ENCODE data around the gene SLC35E3. TPM values are rescaled to one million over a fixed set of nuclear protein-coding genes. Genes with fewer than 3 reads are reported as not detected.

SLC35E3 gene
- total and polyA plus RNA-seq, 2 donors from 2014 or later, result 7.7 to 8.7 TPM

GRCh38 chr12:68812553-68813241 is 66.7 kb downstream of the SLC35E3 start:
- intact Hi-C loops (cut with DNase I), result no loop called here
- H3K9ac ChIP-seq (ENCODE audit: low read length in 3 of 3), result no peak overlapping the region
- FAIRE-seq (no peak), DNase-seq (no peak)
- H3K4me1 ChIP-seq (ENCODE audit: control insufficient read depth in 2 of 3, insufficient read depth in 2 of 3, low read depth in 1 of 3, low read length in 3 of 3), result peaks cover 0 to 3% (median 2%) of the 10 kb centered on the region in 3 donors
- H3K27ac ChIP-seq (ENCODE audit: low read depth in 2 of 2, low read length in 2 of 2), result no peak overlapping the region
- H3K36me3 ChIP-seq (ENCODE audit: control insufficient read depth in 2 of 3, insufficient read depth in 3 of 3, low read length in 3 of 3), result peaks cover 6 to 14% (median 12%) of the 10 kb centered on the region in 3 donors
- H3K4me3 ChIP-seq (ENCODE audit: low read length in 3 of 3), result no peak overlapping the region
- no peaks in the 10 kb centered on the region for H3K27me3 ChIP-seq (ENCODE audit: control insufficient read depth, insufficient read depth, low read length)
- no peak for TF ChIP-seq CTCF (IDR thresholded peaks at IDR 0.05; ENCODE audit: borderline replicate concordance, extremely low read depth, insufficient read depth)
- H3K9me3 ChIP-seq (ENCODE audit: control insufficient read depth in 2 of 3, insufficient read depth in 1 of 3, low read length in 3 of 3), result no peaks in the 10 kb centered on the region

GRCh38 chr12:68813242-68813593 is 67.2 kb downstream of the SLC35E3 start:
- FAIRE-seq, result no peak
- no peak overlapping the region for H3K9ac ChIP-seq (ENCODE audit: low read length in 3 of 3)
- H3K27me3 ChIP-seq (ENCODE audit: control insufficient read depth, insufficient read depth, low read length), result no peaks in the 10 kb centered on the region
- no peak overlapping the region for H3K4me3 ChIP-seq (ENCODE audit: low read length in 3 of 3)
- no peak for TF ChIP-seq CTCF (IDR thresholded peaks at IDR 0.05; ENCODE audit: borderline replicate concordance, extremely low read depth, insufficient read depth)
- H3K36me3 ChIP-seq (ENCODE audit: control insufficient read depth in 2 of 3, insufficient read depth in 3 of 3, low read length in 3 of 3), result peaks cover 6 to 14% (median 12%) of the 10 kb centered on the region in 3 donors
- H3K4me1 ChIP-seq (ENCODE audit: control insufficient read depth in 2 of 3, insufficient read depth in 2 of 3, low read depth in 1 of 3, low read length in 3 of 3), result peaks cover 0 to 3% (median 2%) of the 10 kb centered on the region in 3 donors
- intact Hi-C loops (cut with DNase I), result no loop called here
- no peaks in the 10 kb centered on the region for H3K9me3 ChIP-seq (ENCODE audit: control insufficient read depth in 2 of 3, insufficient read depth in 1 of 3, low read length in 3 of 3)
- no peak for DNase-seq
- H3K27ac ChIP-seq (ENCODE audit: low read depth in 2 of 2, low read length in 2 of 2), result no peak overlapping the region

- H3K9ac ChIP-seq (ENCODE audit: low read length in 3 of 3), result no peak overlapping the region
- TF ChIP-seq CTCF (IDR thresholded peaks at IDR 0.05; ENCODE audit: borderline replicate concordance, extremely low read depth, insufficient read depth), result no peak
- H3K9me3 ChIP-seq (ENCODE audit: control insufficient read depth in 2 of 3, insufficient read depth in 1 of 3, low read length in 3 of 3), result no peaks in the 10 kb centered on the region
- no peaks in the 10 kb centered on the region for H3K27me3 ChIP-seq (ENCODE audit: control insufficient read depth, insufficient read depth, low read length)
- intact Hi-C loops (cut with DNase I), result no loop called here
- no peak for FAIRE-seq
- no peak overlapping the region for H3K27ac ChIP-seq (ENCODE audit: low read depth in 2 of 2, low read length in 2 of 2)
- peaks cover 0 to 3% (median 0%) of the 10 kb centered on the region in 3 donors for H3K4me1 ChIP-seq (ENCODE audit: control insufficient read depth in 2 of 3, insufficient read depth in 2 of 3, low read depth in 1 of 3, low read length in 3 of 3)
- no peak for DNase-seq
- H3K36me3 ChIP-seq (ENCODE audit: control insufficient read depth in 2 of 3, insufficient read depth in 3 of 3, low read length in 3 of 3), result peaks cover 8 to 19% (median 14%) of the 10 kb centered on the region in 3 donors
- no peak overlapping the region for H3K4me3 ChIP-seq (ENCODE audit: low read length in 3 of 3)
These were observed 68.7 kb downstream of the SLC35E3 start for GRCh38 chr12:68814490-68815231.
